ENCODE measurements around the gene CNTFR. TPM values are rescaled to one million over a fixed set of nuclear protein-coding genes. Genes with fewer than 3 reads are reported as not detected.

CNTFR gene
- total RNA-seq, 1 donor from 2014 or later: 2.5 TPM

GRCh38 chr9:34513567-34514214, 75.8 kb downstream of the CNTFR start:
- ATAC-seq (no peak), DNase-seq (no peak)
- Histone ChIP-seq H3K27me3 (ENCODE audit: low read depth) (no peaks in the 10 kb centered on the region), H3K9me3 (no peaks in the 10 kb centered on the region), H3K4me1 (no peaks in the 10 kb centered on the region), H3K27ac (no peak overlapping the region), H3K36me3 (no peaks in the 10 kb centered on the region), H3K4me3 (no peak overlapping the region)
- intact Hi-C loops (cut with DNase I): no loop called here
- no peak for TF ChIP-seq CTCF (IDR thresholded peaks at IDR 0.05)

- no peak for DNase-seq
- ATAC-seq: peak in 1 of 2 donors; percentile 28
- no peak for TF ChIP-seq CTCF (IDR thresholded peaks at IDR 0.05)
- Histone ChIP-seq H3K27me3 (ENCODE audit: low read depth) (no peaks in the 10 kb centered on the region), H3K9me3 (no peaks in the 10 kb centered on the region), H3K4me1 (no peaks in the 10 kb centered on the region), H3K36me3 (no peaks in the 10 kb centered on the region), H3K27ac (no peak overlapping the region), H3K4me3 (no peak overlapping the region)
- intact Hi-C loops (cut with DNase I): no loop called here
Observed at GRCh38 chr9:34512131-34513078, 77.1 kb downstream of the CNTFR start.

- Histone ChIP-seq H3K9me3 (no peaks in the 10 kb centered on the region), H3K27ac (no peak overlapping the region), H3K36me3 (no peaks in the 10 kb centered on the region), H3K4me1 (no peaks in the 10 kb centered on the region), H3K27me3 (ENCODE audit: low read depth) (no peaks in the 10 kb centered on the region), H3K4me3 (no peak overlapping the region)
- DNase-seq (no peak), ATAC-seq (no peak)
- TF ChIP-seq CTCF (IDR thresholded peaks at IDR 0.05): no peak
- intact Hi-C loops (cut with DNase I): no loop called here
Observed at GRCh38 chr9:34510497-34511468, 78.7 kb downstream of the CNTFR start.

- H3K4me3 ChIP-seq: no peak overlapping the region
- no peak overlapping the region for H3K27ac ChIP-seq
- ATAC-seq: no peak
- intact Hi-C loops (cut with DNase I): loop anchor here (10.0 kb wide), 1 partner anchor 104 kb away; no protein-coding TSS in a partner anchor
- H3K27me3 ChIP-seq (ENCODE audit: low read depth): no peaks in the 10 kb centered on the region
- H3K36me3 ChIP-seq: no peaks in the 10 kb centered on the region
- no peak for DNase-seq
- no peak for TF ChIP-seq CTCF (IDR thresholded peaks at IDR 0.05)
- H3K9me3 ChIP-seq: no peaks in the 10 kb centered on the region
- no peaks in the 10 kb centered on the region for H3K4me1 ChIP-seq
Observed at GRCh38 chr9:34508951-34509350, 80.6 kb downstream of the CNTFR start.

GRCh38 chr9:34508463-34508862, 81.1 kb downstream of the CNTFR start:
- Histone ChIP-seq H3K4me3 (no peak overlapping the region), H3K4me1 (no peaks in the 10 kb centered on the region), H3K27me3 (ENCODE audit: low read depth) (no peaks in the 10 kb centered on the region), H3K9me3 (no peaks in the 10 kb centered on the region), H3K27ac (no peak overlapping the region), H3K36me3 (no peaks in the 10 kb centered on the region)
- intact Hi-C loops (cut with DNase I): loop anchor here (10.0 kb wide), 1 partner anchor 104 kb away; no protein-coding TSS in a partner anchor
- DNase-seq (no peak), ATAC-seq (no peak)
- TF ChIP-seq CTCF (IDR thresholded peaks at IDR 0.05): no peak
